HG03139 (cell line): ENCODE results near the gene AK9.

ENCODE experiments used
- ATAC-seq: cut with Tn5 transposase; IDR thresholded peaks from one replicate; pipeline ENCODE4 v1.9.1; 2021; ENCODE audit not compliant: unreplicated experiment

AK9 gene

DNA sequence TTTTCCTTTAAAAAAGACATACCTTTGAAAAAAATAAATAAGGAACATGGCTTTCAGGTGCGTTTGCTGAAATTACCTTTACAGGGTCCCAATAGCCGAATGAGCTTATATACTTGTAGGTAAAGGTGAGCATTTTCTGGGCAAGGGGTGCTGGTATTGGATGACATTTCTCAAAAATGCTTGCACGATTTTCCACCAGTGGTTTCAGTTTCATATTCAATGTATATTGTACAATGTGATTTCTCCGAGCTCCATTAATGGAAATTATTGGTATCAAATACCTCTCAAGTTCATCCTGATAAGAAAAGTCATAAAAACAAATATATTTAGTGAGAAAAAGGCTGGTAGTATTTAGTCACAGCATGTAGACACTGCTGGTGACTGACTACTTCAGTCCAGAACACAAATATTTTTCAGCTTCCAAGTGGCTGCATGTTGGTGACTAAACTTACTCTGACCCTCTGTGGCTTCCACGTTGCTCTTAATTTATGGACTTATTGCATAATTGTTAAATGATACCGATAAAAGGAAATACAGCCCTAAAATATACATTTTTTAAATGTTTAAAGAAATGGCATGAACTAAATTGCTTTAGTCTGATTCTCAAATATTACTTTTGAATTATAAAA, 175.1 kb downstream of the AK9 start:
- ATAC-seq, result no peak

DNA sequence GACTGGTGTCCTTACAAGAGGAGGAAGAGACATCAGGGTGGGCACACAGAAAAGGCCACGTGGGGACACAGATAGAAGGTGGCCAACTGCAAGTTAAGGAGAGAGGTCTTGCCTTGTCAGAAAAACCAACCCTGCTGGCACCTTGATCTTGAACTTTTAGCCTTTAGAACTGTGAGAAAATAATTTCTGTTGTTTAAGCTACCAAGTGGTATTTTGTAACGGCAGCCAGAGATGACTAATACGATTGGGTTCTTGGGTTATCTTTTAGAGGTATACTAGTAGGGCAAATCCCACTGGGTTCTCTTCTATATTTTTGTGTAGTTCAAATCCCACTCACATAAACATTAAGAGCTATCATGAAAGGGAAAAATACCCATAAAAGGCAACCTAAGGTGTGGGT, 176.1 kb downstream of the AK9 start:
- no peak for ATAC-seq

DNA sequence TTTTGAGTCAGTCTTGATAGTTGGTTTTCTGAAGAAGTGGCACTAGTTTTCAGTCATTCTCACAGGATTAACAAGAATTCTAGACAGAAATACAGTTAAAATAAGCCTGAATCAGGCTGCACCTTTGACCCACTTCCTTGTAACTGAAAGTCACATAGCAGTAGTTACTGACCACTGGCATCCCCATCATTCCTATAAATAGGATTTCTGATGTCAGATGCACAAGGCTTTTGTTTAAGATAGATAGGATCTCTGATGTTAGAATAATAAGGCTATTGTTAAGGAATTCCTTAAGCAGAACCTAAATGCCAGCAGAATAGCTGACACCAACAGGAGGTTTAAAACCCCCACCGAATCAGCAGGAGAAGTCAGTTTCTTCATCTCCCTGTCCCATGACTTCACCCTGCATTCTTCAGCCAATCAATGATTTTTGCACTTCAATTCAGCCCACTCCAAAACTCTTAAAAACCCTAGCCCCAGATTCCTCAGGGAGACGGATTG, 177.4 kb downstream of the AK9 start:
- no peak for ATAC-seq

DNA sequence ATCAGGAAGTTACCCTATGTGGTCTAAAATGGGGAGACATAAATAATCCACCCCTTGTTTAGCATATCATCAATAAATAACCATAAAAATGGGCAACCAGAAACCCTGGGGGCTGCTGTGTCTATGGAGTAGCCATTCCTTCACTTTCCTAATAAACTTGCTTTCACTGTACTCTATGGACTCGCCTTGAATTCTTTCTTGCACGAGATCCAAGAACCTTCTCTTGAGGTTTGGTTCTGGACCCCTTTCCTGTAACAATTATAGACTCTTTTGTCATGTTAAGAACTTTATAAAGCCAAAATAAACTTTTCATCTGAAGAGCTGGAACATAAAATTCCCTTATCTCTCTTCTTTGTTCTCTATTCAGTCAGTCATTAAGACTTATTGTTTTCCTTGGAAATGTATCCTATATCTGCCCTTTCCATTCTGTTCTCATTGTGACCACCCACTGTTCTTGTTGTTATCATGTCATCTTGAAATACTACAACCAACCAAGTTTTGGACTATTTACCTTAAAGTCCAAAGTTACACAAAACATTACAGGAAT, 178.7 kb downstream of the AK9 start:
- no peak for ATAC-seq

DNA sequence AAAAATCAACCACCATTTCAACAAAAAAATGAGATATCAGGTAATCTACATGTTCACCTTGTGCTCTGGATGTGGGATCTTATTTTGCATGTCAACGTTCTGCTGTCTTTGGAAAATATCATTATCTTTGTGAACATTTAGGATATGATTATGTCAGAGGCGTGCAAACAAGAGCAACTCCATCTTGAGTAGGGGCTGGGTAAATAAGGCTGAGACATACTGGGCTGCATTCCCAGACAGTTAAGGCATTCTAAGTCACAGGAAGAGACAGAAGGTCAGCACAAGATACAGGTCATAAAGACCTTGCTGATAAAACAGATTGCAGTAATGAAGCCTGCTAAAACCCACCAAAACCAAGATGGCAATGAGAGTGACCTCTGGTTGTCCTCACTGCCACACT, 179.2 kb downstream of the AK9 start:
- ATAC-seq, result no peak

DNA sequence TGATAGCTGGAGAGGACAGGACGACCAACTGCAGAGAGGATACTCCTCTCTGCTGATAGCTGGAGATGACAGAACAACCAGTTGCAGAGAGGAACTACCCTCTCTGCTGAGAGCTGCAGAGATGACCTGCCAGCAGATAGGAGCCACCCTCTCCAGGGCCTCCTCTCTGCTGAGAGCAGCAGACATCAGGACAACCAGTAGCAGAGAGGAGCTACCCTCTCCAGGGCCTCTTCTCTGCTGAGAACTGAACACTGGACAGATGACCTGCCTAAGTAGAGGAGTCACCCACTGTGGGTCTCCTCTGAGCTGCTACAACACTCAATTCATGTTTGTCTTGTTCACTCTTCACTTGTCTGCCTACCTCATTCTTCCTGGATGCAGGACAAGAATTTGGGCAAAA, 180.6 kb downstream of the AK9 start:
- no peak for ATAC-seq

DNA sequence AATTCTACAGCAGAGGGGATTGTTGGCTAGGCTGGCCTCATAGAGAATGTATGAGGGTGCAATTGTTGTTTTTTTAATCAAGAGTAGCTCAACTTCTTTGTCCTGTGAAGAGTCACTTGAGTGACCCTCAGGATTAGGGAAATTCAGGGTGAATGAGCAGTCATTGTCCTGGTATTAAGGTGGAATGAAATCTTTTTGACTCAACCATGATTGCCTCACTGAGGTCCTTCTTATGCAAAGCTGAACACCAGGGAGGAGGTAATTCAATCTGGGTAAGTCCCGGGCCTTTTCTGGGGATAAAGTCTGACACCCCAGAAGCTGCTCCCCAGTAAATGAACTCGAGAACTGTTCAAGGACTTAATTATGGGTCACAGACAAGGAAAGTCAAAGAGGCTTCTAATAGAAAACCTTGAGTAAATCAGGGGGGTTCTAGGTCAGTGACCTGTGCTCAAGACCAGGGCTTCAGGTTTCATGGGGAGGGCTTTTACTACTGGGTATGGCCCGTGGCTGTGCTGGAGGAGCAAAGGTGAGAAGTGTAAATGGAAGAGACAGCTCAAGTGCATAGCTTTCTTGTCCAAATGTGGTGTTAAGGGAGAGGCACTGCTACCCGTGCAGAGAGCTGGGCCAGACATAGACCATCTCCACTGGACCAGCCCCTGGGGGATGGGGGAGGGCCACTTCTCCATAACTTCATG, 182.7 kb downstream of the AK9 start:
- no peak for ATAC-seq

DNA sequence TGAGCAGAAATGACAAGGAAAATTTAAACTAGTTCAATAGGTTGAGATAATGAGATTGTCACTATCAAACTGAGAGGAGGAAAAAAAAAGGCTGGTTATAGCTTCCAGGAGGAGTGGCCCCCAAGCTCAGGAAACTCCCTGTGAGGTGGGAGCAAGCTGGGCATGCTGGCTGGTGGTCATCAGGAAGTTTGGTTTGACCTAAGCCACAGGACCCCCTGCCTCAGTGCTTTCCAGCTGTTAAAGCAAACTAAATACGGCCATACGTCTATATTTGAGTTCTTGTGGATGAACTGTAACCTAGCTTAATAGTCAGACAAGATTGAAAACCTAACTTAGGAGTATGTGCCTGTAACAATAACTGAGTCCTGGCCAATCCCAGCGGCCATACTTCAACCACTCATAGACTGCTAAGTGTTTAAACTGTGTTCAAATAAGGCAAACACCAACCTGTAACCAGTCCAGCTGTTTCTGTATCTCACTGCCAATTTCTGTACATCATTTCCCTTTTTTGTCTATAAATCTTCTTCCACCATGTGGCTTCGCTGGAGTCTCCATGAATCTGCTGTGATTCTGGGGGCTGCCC, 183.4 kb downstream of the AK9 start:
- no peak for ATAC-seq

DNA sequence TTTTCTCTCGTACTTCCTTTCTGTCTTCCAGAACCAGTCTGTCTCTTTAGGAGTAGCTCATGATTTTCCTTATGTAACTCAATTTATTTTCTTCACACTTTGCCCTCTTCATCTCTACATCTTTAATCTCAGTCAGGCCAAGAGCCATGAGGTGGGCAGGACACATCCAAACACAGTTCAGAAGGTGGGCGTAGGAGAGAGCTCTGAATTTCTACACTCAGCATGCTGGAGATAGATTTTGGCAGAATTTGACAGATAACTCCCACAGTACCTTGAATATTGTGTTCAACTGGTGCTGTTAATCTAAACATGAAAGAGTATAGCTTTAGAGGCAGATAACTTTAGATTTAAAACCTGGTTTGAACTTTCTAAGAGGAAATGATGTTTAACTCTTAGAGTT, 184.2 kb downstream of the AK9 start:
- ATAC-seq, result no peak

DNA sequence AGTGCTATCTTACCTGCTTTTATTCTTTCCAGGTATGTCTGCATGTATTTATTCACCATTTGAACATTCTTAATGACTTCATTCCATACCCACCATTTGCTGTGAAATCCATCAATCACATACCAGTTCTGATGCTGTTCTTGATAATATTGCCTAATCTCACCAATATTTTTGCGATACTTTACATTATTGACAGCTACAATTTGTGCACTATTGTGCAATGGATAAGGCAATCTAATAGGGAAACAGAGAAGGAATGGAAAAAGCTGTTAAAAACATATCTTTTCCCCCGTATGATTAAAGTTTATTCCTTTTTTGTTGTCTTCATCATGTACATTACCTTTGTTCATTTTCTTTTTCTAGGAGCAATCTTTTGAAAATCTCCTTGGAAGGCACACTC, 184.7 kb downstream of the AK9 start:
- ATAC-seq, result no peak

DNA sequence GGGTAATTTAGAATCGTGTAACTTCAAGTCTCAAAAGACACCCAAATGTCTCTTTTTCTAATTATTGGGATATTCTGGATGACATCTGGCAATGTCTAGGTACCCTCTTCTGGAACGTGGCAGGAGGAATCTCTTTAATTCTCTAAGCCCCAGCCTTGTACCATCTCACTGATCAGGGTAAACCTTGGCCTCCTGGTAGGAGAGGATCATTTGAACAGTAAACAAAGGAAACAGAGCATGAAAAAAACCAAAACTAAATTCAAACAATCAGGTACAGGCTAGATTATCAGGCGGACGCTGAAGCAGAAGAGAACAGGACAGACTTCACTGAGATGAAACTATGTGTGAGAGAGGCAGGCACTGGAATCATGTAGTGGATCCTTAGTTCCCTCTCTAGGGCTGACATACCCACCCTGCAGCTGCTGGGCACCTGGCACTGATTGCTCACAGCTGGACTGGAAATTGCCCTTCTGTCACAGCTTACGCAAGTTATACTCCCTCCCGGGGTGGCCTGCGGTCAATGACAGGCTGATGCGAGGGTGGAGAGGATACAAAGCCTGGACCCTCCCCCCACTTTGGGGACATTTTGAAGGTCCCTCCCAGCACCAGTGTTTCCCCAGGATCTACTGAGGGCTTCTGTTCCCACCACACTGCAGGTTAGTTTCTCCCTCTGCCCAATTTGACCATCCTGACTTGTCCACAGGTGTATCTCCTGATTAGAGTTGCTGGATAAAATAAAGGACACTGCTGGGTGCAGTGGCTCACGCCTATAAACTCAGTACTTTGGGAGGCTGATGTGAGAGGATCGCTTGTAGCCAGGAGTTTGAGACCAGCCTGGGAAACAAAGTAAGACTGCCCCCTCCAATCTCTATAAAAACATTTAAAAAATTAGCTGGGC, 187.4 kb downstream of the AK9 start:
- no peak for ATAC-seq

DNA sequence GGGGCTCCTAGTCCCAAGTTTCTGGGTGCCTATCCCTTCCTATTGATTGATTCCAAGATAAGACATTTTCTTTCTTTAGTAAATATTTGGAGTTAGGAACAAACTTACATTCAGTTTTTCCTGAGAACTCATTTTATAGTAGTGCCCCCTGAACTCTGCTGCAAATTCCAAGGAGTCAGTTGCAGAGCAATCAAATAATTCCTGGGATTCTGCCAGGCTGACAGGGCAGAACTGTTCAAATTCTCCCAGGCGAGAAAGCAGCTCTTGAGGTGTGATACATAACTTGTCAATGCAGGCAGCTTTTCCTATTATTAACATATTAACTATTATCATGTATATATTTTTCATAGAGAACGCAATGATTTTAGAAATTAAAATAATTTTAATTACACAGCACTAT, 192.1 kb downstream of the AK9 start:
- ATAC-seq, result no peak

DNA sequence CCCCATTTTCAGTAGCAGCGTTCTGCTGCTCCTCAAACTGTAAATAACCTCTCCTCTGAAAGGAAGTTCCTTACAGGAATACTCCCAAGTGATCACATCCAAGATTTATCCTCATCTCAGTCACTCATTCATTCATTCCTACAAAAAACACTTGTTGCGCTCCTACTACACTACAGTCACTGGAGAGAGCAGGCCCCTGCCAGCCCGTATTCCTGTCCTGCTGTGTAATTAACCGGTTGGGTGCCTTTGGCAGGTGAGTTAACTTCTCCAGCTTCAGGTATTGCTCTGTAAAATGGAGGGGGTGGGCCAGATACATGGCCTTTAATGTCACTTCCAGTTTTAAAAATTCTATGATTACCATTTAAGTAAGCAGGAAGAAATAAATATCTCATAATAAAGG, 192.9 kb downstream of the AK9 start:
- ATAC-seq, result no peak

DNA sequence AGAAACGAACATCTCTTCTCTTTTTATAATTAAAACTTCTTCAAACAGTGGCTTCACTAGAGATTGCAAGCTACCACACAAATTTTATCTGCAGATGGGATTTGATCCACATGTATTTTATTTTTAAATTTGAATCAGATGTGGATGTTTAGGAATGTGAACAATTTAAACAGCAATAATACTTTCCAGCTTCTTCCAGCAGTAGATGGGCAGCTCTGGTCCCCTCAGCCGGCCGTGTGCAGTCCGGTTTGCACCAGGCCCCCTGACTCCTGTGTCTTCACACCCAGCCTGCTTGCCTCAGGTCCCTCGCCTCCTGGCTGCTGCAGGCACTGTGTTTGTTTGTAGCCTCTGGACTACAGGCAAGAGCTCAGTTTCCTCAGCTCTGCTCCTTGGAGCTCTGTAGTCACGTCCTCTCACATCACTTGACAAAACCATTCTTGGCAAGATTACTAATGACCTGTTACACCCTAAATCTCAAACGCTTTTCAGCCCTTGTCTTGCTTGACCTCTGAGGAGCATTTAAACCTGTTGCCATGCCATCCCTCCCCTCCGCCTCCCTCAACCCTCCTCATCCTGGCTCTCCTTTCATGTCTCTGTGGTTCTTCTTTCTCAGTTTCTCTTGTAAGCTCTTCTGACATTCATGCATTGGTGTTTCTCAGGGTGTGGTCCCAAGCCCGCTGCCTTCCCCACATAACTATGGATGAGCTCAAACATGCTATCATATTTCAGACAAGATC, 194.8 kb downstream of the AK9 start:
- no peak for ATAC-seq

DNA sequence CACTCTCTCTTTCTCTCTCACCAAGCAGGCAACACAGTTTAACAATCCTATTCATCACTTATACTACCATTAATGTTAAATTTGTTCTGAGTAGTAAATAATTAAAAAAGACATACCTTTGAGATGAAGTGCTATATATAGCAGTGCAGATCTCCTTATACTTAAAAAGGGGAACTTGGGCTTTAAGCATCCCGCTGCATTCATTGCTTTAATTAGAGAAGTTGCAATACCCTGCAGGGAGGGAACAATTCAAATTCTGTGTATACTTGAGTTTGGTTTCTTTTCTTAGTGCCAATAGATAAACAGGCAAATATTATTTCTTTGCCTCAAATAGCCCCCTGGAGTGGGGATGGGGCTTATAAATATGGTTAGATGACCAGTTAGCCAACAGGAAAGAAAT, 197.1 kb downstream of the AK9 start:
- no peak for ATAC-seq

DNA sequence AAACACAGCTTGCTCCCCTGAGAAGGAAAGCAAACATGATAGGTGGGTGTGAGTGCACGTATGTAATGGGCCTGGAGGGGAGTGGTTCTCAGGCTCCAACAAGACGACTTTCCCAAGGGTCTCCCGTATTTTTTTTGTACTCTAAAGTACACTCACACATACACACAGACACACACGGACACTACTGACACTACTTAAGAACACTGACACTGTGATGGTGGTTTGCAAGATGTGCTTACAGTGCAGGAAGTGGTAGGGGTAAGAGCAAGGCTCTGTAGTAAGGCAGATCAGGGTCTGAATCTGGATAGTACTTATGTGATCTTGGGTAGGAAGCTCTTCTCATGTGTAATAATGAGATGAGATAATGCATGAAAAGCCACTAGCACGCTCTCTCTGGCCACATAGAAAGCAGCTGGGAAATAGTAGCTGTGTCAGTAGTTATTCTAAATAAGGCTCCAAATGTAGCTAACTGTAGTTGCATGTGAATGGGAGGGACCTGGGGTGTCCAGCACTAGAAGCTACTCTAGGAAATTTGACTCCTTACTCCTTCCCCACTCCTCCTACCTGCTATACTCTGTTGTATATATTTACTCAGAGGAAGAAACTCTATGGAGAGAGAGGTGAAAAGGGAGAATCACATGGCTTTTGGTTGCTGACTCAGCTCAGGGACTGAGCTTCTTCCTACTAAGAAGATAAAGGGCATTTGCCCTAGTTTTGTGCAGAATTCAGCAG, 199.6 kb downstream of the AK9 start:
- no peak for ATAC-seq

DNA sequence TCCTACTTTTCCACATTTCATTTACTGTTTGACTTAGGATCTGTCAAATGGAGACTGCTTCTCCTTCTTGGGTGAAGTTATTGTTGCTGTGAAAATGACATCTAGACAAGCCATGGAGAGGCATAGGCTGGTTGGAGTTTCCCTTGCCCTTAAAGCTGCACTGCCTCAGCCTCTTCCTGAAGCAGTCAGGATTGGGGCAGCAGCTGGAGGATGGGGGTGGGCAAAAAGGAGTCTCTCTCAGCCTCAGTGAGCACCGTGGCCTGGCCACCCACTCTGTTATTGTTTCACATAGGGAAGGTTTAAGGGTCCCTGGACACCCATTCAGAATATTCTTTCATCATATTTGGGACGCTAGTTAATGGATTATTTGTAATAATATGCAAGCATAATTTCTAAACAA, 200.3 kb downstream of the AK9 start:
- ATAC-seq, result no peak

DNA sequence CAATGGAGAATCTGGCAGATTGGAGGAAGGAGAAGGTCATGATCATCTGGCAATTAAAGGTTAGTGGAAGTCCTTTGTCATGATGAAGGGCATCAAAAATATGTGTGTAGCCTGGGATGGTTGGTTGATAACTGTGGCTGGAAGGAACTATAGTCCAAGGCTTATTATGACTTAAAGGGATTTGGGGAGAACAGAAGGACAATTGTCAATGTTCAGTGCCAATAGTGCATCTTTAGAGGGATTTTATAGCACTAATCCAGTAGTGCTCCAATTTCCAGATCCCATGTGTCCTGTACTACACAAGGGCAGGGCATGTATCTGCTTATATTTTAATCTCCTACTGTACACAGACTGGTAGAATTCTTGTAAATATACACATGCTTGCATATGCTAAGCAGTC, 203.0 kb downstream of the AK9 start:
- ATAC-seq, result no peak

DNA sequence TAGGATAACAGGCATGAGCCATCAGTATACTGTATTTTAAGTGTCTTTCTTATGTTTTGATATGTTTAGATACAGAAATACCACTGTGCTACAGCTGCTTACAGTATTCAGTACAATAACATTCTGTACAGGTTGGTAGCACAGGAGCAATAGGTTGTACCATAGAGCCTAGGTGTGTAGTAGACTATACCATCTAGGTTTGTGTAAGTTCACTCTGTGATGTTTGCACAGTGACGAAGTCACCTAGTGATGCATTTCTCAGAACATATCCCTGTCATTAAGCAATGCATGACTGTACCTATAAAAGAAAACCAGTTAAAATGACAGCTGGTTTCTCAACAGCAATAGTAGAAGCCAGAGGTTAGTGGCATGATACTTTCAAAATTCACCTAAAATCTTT, 204.9 kb downstream of the AK9 start:
- no peak for ATAC-seq
